22Rv1 (cell line): Measurements from ENCODE around the gene PIK3R6.

Experiments used
- CTCF ChIP-seq: fragments of 450-650 bp; IDR thresholded peaks from 2 replicates; pipeline ENCODE4 v1.5.1; 2017; ENCODE audit warnings: mild to moderate bottlenecking
- ZFX ChIP-seq: fragments of 450-650 bp; IDR thresholded peaks from 2 replicates; pipeline ENCODE4 v1.6.1; 2017; ENCODE audit warnings: antibody characterized with exemption, borderline replicate concordance

- no peak for TF ChIP-seq CTCF
- TF ChIP-seq ZFX, result no peak
Measured at GRCh38 chr17:8867361-8867981, at the start of gene PIK3R6.
